H9 (cell line): ENCODE measurements around the gene STK32C. TPM values are rescaled to one million over a fixed set of nuclear protein-coding genes. Genes with fewer than 3 reads are reported as not detected.
A peak's percentile ranks its signal among the peaks of the same experiment; 100 is the strongest.

Source experiments
- DNase-seq: peaks from one replicate; pipeline ENCODE4 v3.0.0-alpha.2; 2017
- H2AFZ ChIP-seq: one replicate; pipeline ENCODE4 v1.6.1; 2013; ENCODE audit warnings: mild to moderate bottlenecking, low read length, control low read depth, moderate library complexity
- H2AK5ac ChIP-seq: 2 replicates; pipeline ENCODE4 v1.6.1; 2013; ENCODE audit warnings: low read length, control low read depth, mixed read lengths; ENCODE audit not compliant: insufficient read length
- H2BK120ac ChIP-seq: one replicate; pipeline ENCODE4 v1.6.1; 2013; ENCODE audit warnings: low read depth, mild to moderate bottlenecking, low read length, control low read depth, inconsistent platforms; ENCODE audit not compliant: poor library complexity, severe bottlenecking
- H2BK12ac ChIP-seq: 2 replicates; pipeline ENCODE4 v1.6.1; 2013; ENCODE audit warnings: low read length, control low read depth, mixed read lengths, low read depth; ENCODE audit not compliant: insufficient read length
- H2BK15ac ChIP-seq: 2 replicates; pipeline ENCODE4 v1.6.1; 2013; ENCODE audit warnings: low read depth, low read length, control low read depth
- H2BK20ac ChIP-seq: one replicate; pipeline ENCODE4 v1.6.1; 2013; ENCODE audit warnings: low read depth, mild to moderate bottlenecking, low read length, control low read depth, inconsistent platforms; ENCODE audit not compliant: poor library complexity, severe bottlenecking
- H2BK5ac ChIP-seq: 2 replicates; pipeline ENCODE4 v1.6.1; 2013; ENCODE audit warnings: low read length, control low read depth, mixed read lengths; ENCODE audit not compliant: insufficient read length
- H3K14ac ChIP-seq: 2 replicates; pipeline ENCODE4 v1.6.1; 2013; ENCODE audit warnings: low read length, control low read depth; ENCODE audit not compliant: insufficient read depth
- H3K18ac ChIP-seq: 2 replicates; pipeline ENCODE4 v1.6.1; 2013; ENCODE audit warnings: low read depth, mild to moderate bottlenecking, mixed read lengths, low read length, control low read depth; ENCODE audit not compliant: insufficient read length
- H3K23ac ChIP-seq: 2 replicates; pipeline ENCODE4 v1.6.1; 2013; ENCODE audit warnings: low read length, control low read depth, mixed read lengths, low read depth; ENCODE audit not compliant: insufficient read length
- H3K23me2 ChIP-seq: 2 replicates; pipeline ENCODE4 v1.6.1; 2013; ENCODE audit warnings: low read depth, mild to moderate bottlenecking, mixed read lengths, low read length, control low read depth; ENCODE audit not compliant: insufficient read length, poor library complexity, severe bottlenecking
- H3K27ac ChIP-seq: 2 replicates; pipeline ENCODE4 v1.5.1; 2013; ENCODE audit warnings: low read length, control low read depth, mixed read lengths, low read depth; ENCODE audit not compliant: insufficient read length
- H3K27me3 ChIP-seq: 2 replicates; pipeline ENCODE4 v1.6.1; 2013; ENCODE audit warnings: low read length, control low read depth, inconsistent platforms; ENCODE audit not compliant: insufficient read depth
- H3K4ac ChIP-seq: 2 replicates; pipeline ENCODE4 v1.6.1; 2013; ENCODE audit warnings: low read depth, mild to moderate bottlenecking, control low read depth, inconsistent platforms, low read length, moderate library complexity
- H3K4me1 ChIP-seq: 2 replicates; pipeline ENCODE4 v1.6.1; 2013; ENCODE audit warnings: low read length, control low read depth, inconsistent platforms; ENCODE audit not compliant: insufficient read depth
- H3K4me2 ChIP-seq: 2 replicates; pipeline ENCODE4 v1.6.1; 2013; ENCODE audit warnings: low read length, control low read depth, mixed read lengths; ENCODE audit not compliant: insufficient read length, insufficient read depth
- H3K56ac ChIP-seq: 2 replicates; pipeline ENCODE4 v1.6.1; 2013; ENCODE audit warnings: low read depth, mild to moderate bottlenecking, mixed read lengths, low read length, control low read depth; ENCODE audit not compliant: insufficient read length
- H3K79me1 ChIP-seq: 2 replicates; pipeline ENCODE4 v1.6.1; 2013; ENCODE audit warnings: low read depth, mild to moderate bottlenecking, moderate library complexity, low read length, control low read depth, inconsistent platforms; ENCODE audit not compliant: insufficient read depth, poor library complexity, severe bottlenecking
- H3K79me2 ChIP-seq: 2 replicates; pipeline ENCODE4 v1.6.1; 2013; ENCODE audit warnings: low read length, control low read depth, inconsistent platforms; ENCODE audit not compliant: insufficient read depth
- H3K9ac ChIP-seq: 2 replicates; pipeline ENCODE4 v1.6.1; 2013; ENCODE audit warnings: low read length, control low read depth, mixed read lengths; ENCODE audit not compliant: insufficient read length; ENCODE audit errors: extremely low read depth
- H3K9me3 ChIP-seq: one replicate; pipeline ENCODE4 v1.6.1; 2013; ENCODE audit warnings: low read depth, low read length, inconsistent platforms; ENCODE audit not compliant: control insufficient read depth
- H3T11ph ChIP-seq: one replicate; pipeline ENCODE4 v1.6.1; 2013; ENCODE audit warnings: mild to moderate bottlenecking, low read length, control low read depth, inconsistent platforms
- H4K20me1 ChIP-seq: one replicate; pipeline ENCODE4 v1.6.1; 2013; ENCODE audit not compliant: control insufficient read depth, insufficient read length, insufficient read depth
- H4K5ac ChIP-seq: 2 replicates; pipeline ENCODE4 v1.6.1; 2013; ENCODE audit warnings: low read depth, mild to moderate bottlenecking, mixed read lengths, low read length, control low read depth; ENCODE audit not compliant: insufficient read length
- H4K8ac ChIP-seq: replicated peaks from 2 replicates; pipeline ENCODE4 v1.6.1; 2013; ENCODE audit warnings: low read length, control low read depth, mixed read lengths, low read depth; ENCODE audit not compliant: insufficient read length
- H4K91ac ChIP-seq: 2 replicates; pipeline ENCODE4 v1.6.1; 2013; ENCODE audit warnings: low read depth, mild to moderate bottlenecking, moderate library complexity, mixed read lengths, low read length, control low read depth; ENCODE audit not compliant: insufficient read length
- H3K27ac Mint-ChIP-seq, 3 experiments: 2 replicates in 2 of 3; 3 replicates in 1 of 3; pipeline ENCODE4 v1.8.0; 2020 to 2021; ENCODE audit warnings: mixed read lengths in 3 of 3, mild to moderate bottlenecking in 1 of 3, moderate library complexity in 1 of 3
- H3K27me3 Mint-ChIP-seq: 2 replicates; pipeline ENCODE4 v1.8.0; 2021; ENCODE audit warnings: low read depth, mild to moderate bottlenecking, moderate library complexity, mixed read lengths
- H3K36me3 Mint-ChIP-seq, 3 experiments: 2 replicates in 2 of 3; 3 replicates in 1 of 3; pipeline ENCODE4 v1.8.0; 2020 to 2021; ENCODE audit warnings: low read depth in 3 of 3, mixed read lengths in 3 of 3; ENCODE audit not compliant: insufficient read depth in 1 of 3
- H3K4me1 Mint-ChIP-seq, 2 experiments: 2 replicates each; pipeline ENCODE4 v1.8.0; 2020; ENCODE audit warnings: mixed read lengths in 2 of 2
- H3K4me3 Mint-ChIP-seq, 2 experiments: 2 replicates in 1 of 2; 3 replicates in 1 of 2; pipeline ENCODE4 v1.8.0; 2020 to 2021; ENCODE audit warnings: mild to moderate bottlenecking in 2 of 2, mixed read lengths in 2 of 2, moderate library complexity in 1 of 2
- H3K9me3 Mint-ChIP-seq, 2 experiments: 2 replicates in 1 of 2; 3 replicates in 1 of 2; pipeline ENCODE4 v1.8.0; 2020; ENCODE audit warnings: mild to moderate bottlenecking in 2 of 2, mixed read lengths in 2 of 2, moderate library complexity in 1 of 2
- WGBS: extraction: QIAGEN DNeasy Blood & Tissue Kit; methylation state at CpG from one replicate; pipeline ENCODE4 v1.1.7; 2013; ENCODE audit warnings: missing lambda C conversion rate, low lambda C conversion rate, mixed read lengths; ENCODE audit not compliant: insufficient read length; ENCODE audit errors: extremely low coverage; 5-methylcytosine and 5-hydroxymethylcytosine counted together
- total RNA-seq: library from RNA; stranded (reverse); gene quantifications from 2 replicates; pipeline ENCODE4 v1.2.1, GENCODE V29; 2021
- TF ChIP-seq, protein P1 (sequence below): fragments of 200-600 bp; sonication (generic); conservative IDR thresholded peaks from 3 replicates; pipeline ENCODE4 v1.8.0; 2021; ENCODE audit warnings: antibody characterized with exemption, mild to moderate bottlenecking

STK32C gene
- total RNA-seq, 1 experiment from 2014 or later, result 11.3 TPM

DNA sequence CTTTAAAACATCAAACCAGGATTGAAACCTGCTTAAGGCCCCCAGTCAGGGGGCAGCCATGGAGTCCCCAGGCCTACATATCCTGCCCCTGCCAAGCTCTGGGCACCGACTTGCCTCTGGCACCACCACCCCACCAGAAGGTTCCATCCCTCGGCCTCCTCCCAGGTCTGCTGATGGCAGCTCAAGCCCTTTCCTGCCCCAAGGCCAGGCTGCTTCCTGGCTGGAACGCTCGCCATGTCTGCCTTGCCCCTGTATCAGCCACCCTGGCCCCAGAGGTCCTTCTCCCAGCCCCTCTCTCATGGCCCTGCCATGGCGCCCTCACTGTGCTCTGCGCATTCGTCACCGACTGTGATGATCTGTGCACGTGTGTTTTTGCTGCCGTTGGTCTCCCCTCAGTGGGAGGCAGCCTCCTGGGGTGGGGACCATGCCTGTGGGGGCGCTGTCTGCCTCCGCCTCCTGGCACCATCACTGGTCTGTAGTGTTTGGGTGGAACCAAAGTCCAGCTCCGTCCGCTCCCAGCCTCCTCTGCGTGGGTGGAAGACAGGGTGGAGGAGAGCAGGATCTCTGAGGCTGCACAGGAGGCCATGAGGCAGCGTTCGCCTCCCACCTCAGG, 117.8 kb downstream of the STK32C start:
- no CpG with 5 or more reads among the region's 17 CpGs for WGBS
- no peaks in the 10 kb centered on the region for H4K20me1 ChIP-seq

More for the DNA sequence above, 117.8 kb downstream of the STK32C start:
- Histone ChIP-seq H2BK120ac (no peak overlapping the region), H2AFZ (no peak overlapping the region), H3K79me1 (no peaks in the 10 kb centered on the region), H2BK15ac (no peak overlapping the region), H3T11ph (no peak overlapping the region), H3K4me1 (no peaks in the 10 kb centered on the region; the same call in 1 of the 2 replicates), H3K23me2 (peaks cover 22% of the 10 kb centered on the region), H3K4me2 (no peak overlapping the region), H3K14ac (no peak overlapping the region), H3K56ac (no peak overlapping the region), H3K23ac (no peak overlapping the region), H3K4ac (no peak overlapping the region), H3K9ac (no peak overlapping the region), H3K18ac (no peak overlapping the region), H4K8ac (no peak overlapping the region), H3K79me2 (no peaks in the 10 kb centered on the region), H4K5ac (no peak overlapping the region), H2AK5ac (no peak overlapping the region), H4K91ac (no peak overlapping the region), H3K27me3 (peaks cover 18% of the 10 kb centered on the region; the same call in 1 of the 2 replicates), H3K27ac (no peak overlapping the region), H2BK20ac (no peak overlapping the region), H2BK12ac (no peak overlapping the region), H2BK5ac (no peak overlapping the region), H3K9me3 (no peaks in the 10 kb centered on the region)
- Mint-ChIP-seq H3K27ac (no peak overlapping the region), H3K36me3 (peaks cover 8 to 35% (median 31%) of the 10 kb centered on the region in 3 experiments; a peak in 6 of 7 replicates), H3K27me3 (peaks cover 45% of the 10 kb centered on the region), H3K4me1 (peaks cover 5 to 6% of the 10 kb centered on the region in 2 experiments), H3K9me3 (peaks cover 0 to 3% of the 10 kb centered on the region in 2 experiments; a peak in 3 of 5 replicates), H3K4me3 (peak overlapping the region in 1 of 2 experiments; percentile 4; a peak in 1 of 5 replicates)
- TF ChIP-seq, protein P1, sequence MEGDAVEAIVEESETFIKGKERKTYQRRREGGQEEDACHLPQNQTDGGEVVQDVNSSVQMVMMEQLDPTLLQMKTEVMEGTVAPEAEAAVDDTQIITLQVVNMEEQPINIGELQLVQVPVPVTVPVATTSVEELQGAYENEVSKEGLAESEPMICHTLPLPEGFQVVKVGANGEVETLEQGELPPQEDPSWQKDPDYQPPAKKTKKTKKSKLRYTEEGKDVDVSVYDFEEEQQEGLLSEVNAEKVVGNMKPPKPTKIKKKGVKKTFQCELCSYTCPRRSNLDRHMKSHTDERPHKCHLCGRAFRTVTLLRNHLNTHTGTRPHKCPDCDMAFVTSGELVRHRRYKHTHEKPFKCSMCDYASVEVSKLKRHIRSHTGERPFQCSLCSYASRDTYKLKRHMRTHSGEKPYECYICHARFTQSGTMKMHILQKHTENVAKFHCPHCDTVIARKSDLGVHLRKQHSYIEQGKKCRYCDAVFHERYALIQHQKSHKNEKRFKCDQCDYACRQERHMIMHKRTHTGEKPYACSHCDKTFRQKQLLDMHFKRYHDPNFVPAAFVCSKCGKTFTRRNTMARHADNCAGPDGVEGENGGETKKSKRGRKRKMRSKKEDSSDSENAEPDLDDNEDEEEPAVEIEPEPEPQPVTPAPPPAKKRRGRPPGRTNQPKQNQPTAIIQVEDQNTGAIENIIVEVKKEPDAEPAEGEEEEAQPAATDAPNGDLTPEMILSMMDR, result no peak
- no peak for DNase-seq
